HEK293T (cell line): ENCODE measurements around the gene AGAP3.

ENCODE experiments used
- CTCF ChIA-PET: fragments of 350-600 bp; formaldehyde crosslinking; extraction: SDS; loops from one replicate; lab custom pipeline; 2021; ENCODE audit warnings: antibody characterized with exemption, inconsistent platforms; lab: Yijun Ruan, JAX
- POLR2A ChIA-PET: fragments of 350-600 bp; formaldehyde crosslinking; extraction: SDS; loops from one replicate; lab custom pipeline; 2020; ENCODE audit warnings: antibody characterized with exemption, inconsistent platforms; lab: Yijun Ruan, JAX
- DNase-seq: peaks from one replicate; pipeline ENCODE4 v3.0.0; 2012; ENCODE audit warnings: mixed read lengths; ENCODE audit errors: extremely low spot score
- ARNT ChIP-seq: fragments of 450-650 bp; IDR thresholded peaks from 2 replicates; pipeline ENCODE4 v1.6.1; 2017; ENCODE audit warnings: mild to moderate bottlenecking
- BHLHE40 ChIP-seq: fragments of 450-650 bp; IDR thresholded peaks from 2 replicates; pipeline ENCODE4 v1.6.1; 2016; ENCODE audit warnings: mild to moderate bottlenecking, moderate library complexity, borderline replicate concordance
- CTBP1 ChIP-seq: fragments of 450-650 bp; IDR thresholded peaks from 2 replicates; pipeline ENCODE4 v1.6.1; 2016; ENCODE audit warnings: borderline replicate concordance
- ELF4 ChIP-seq: fragments of 450-650 bp; IDR thresholded peaks from 2 replicates; pipeline ENCODE4 v1.6.1; 2017; ENCODE audit warnings: antibody characterized with exemption
- FOXA1 ChIP-seq: fragments of 450-650 bp; IDR thresholded peaks from 2 replicates; pipeline ENCODE4 v1.6.1; 2016; ENCODE audit warnings: mild to moderate bottlenecking
- FOXK2 ChIP-seq: fragments of 450-650 bp; IDR thresholded peaks from 2 replicates; pipeline ENCODE4 v1.6.1; 2016; ENCODE audit warnings: mild to moderate bottlenecking
- FOXM1 ChIP-seq: fragments of 450-650 bp; IDR thresholded peaks from 2 replicates; pipeline ENCODE4 v1.6.1; 2017; ENCODE audit warnings: mild to moderate bottlenecking, borderline replicate concordance
- HDGF ChIP-seq: fragments of 450-650 bp; IDR thresholded peaks from 2 replicates; pipeline ENCODE4 v1.6.1; 2017; ENCODE audit warnings: antibody characterized with exemption, borderline replicate concordance
- L3MBTL2 ChIP-seq: fragments of 450-650 bp; conservative IDR thresholded peaks from 2 replicates; pipeline ENCODE4 v1.6.1; 2016; ENCODE audit warnings: mild to moderate bottlenecking
- LEF1 ChIP-seq: fragments of 450-650 bp; IDR thresholded peaks from 2 replicates; pipeline ENCODE4 v1.6.1; 2017; ENCODE audit warnings: mild to moderate bottlenecking, borderline replicate concordance
- NFRKB ChIP-seq: fragments of 450-650 bp; IDR thresholded peaks from 2 replicates; pipeline ENCODE4 v1.6.1; 2016; ENCODE audit warnings: mild to moderate bottlenecking, moderate library complexity
- SP1 ChIP-seq: fragments of 450-650 bp; IDR thresholded peaks from 2 replicates; pipeline ENCODE4 v1.6.1; 2017
- SUZ12 ChIP-seq: fragments of 450-650 bp; IDR thresholded peaks from 2 replicates; pipeline ENCODE4 v1.6.1; 2016; ENCODE audit warnings: mild to moderate bottlenecking
- TARDBP ChIP-seq: fragments of 450-650 bp; IDR thresholded peaks from 2 replicates; pipeline ENCODE4 v1.6.1; 2016
- ZNF384 ChIP-seq: fragments of 450-650 bp; IDR thresholded peaks from 2 replicates; pipeline ENCODE4 v1.6.1; 2016
- TF ChIP-seq, protein P1 (sequence below): fragments of 450-650 bp; IDR thresholded peaks from 2 replicates; pipeline ENCODE4 v1.6.1; 2016

The AGAP3 gene

GRCh38 chr7:151078233-151079040 lies 7.8 kb upstream of the AGAP3 start:
- ChIA-PET POLR2A (interaction anchor here (0.6 to 4.7 kb wide), 4 partner anchors 11 to 50 kb away, joined by 3 to 38 read pairs (median 7); partner anchors contain the start of genes ABCB8, CDK5 and SLC4A2), CTCF (no interaction called here)
- no peak for DNase-seq
- TF ChIP-seq ARNT (no peak), LEF1 (no peak), SUZ12 (no peak), NFRKB (no peak), FOXA1 (no peak), ELF4 (no peak), ZNF384 (no peak), BHLHE40 (no peak), FOXK2 (no peak), CTBP1 (no peak), FOXM1 (no peak), L3MBTL2 (no peak)
- TF ChIP-seq, protein P1, sequence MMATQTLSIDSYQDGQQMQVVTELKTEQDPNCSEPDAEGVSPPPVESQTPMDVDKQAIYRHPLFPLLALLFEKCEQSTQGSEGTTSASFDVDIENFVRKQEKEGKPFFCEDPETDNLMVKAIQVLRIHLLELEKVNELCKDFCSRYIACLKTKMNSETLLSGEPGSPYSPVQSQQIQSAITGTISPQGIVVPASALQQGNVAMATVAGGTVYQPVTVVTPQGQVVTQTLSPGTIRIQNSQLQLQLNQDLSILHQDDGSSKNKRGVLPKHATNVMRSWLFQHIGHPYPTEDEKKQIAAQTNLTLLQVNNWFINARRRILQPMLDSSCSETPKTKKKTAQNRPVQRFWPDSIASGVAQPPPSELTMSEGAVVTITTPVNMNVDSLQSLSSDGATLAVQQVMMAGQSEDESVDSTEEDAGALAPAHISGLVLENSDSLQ: no peak

GRCh38 chr7:151079199-151079910 lies 6.9 kb upstream of the AGAP3 start:
- TF ChIP-seq FOXA1 (no peak), SP1 (no peak), NFRKB (no peak), FOXM1 (no peak)
- POLR2A ChIA-PET: interaction anchor here (1.1 to 4.7 kb wide), 4 partner anchors 11 to 173 kb away, joined by 3 to 38 read pairs (median 8); partner anchors contain the start of genes ABCB8, CDK5 and SLC4A2
- no peak for DNase-seq
- CTCF ChIA-PET: no interaction called here

DNA sequence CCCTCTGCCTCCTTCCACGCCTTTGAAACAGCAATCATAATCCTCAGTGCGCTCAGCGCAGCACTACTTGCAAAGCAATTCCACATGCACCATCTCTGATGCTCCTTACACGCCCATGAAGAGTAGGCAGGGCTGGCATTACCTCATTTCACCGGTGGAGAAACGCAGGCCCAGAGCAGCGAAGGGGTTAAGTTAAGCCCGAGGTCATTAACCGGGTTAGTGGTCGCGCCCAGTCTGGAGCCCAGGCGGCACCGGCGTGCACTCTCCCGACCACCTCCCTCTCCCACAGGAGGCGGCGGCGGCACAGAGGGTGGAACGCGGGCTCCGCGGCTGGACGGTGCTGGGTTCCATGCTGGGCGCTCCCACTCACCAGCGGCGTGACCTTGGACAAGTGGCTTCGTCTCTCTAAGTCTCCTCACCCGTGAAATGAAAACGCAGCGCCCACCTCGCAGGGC lies 6.2 kb upstream of the AGAP3 start:
- ChIA-PET CTCF (interaction anchor here (1.1 kb wide), 1 partner anchor 31 kb away, joined by 4 read pairs; no protein-coding TSS in a partner anchor), POLR2A (interaction anchor here (0.8 to 4.7 kb wide), 21 partner anchors 8 to 172 kb away, joined by 3 to 38 read pairs (median 4); partner anchors contain the start of genes ABCB8, ABCF2, CDK5 and CHPF2)
- no peak for DNase-seq
- TF ChIP-seq L3MBTL2 (no peak), SP1 (no peak), NFRKB (no peak), TARDBP (no peak), LEF1 (no peak), FOXM1 (no peak), CTBP1 (no peak), HDGF (no peak), ELF4 (no peak), ZNF384 (no peak), SUZ12 (no peak), ARNT (no peak), FOXK2 (no peak), FOXA1 (no peak), BHLHE40 (no peak)
- TF ChIP-seq, protein P1: no peak

DNA sequence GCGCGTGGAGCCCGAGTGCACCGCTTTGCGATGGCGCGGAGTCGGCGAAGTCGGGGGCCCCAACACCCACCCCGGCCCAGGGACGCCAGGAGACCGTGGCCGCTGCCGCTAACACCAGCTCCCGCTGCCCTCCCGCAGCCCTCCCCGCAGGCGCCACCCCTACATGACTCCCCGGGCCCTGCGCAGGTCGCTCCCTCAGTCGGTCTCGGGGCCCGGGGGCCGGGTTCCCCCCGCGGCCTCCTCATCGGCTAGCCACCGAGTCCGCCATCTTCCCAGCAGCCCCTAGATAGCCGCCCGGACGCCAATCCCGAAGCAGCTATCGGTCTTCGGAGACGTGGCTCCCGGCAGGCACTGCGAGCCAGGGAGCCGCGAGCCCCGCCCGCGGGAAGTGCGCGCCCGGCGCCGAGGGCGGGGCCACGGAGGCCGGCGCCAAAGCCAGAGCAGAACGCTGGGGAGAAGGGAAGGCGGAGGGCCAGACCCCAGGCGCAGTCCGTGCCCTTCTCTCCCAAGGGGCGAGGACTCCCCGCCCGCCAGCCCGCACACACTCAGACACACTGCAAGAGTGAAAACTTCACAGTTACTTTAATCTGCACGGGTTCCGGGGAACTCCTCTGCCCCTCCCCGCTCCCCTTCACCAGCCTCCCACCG lies 5.6 kb upstream of the AGAP3 start, which contains the start of gene FASTK:
Gene FASTK (minus strand): TSS at position 288 of the 648 bp plus-strand sequence. CDS start 43 bp downstream, at position 245.
- ChIA-PET POLR2A (interaction anchor here (0.6 to 2.6 kb wide), 22 partner anchors 9 to 172 kb away, joined by 3 to 17 read pairs (median 4); partner anchors contain the start of genes ABCB8, ABCF2, CDK5 and CHPF2), CTCF (interaction anchor here (1.1 kb wide), 1 partner anchor 30 kb away, joined by 4 read pairs; no protein-coding TSS in a partner anchor)
- no peak for TF ChIP-seq TARDBP
- TF ChIP-seq, protein P1: peak; percentile 38; the same call in 1 of the 2 replicates
- DNase-seq: peak; percentile 97

DNA sequence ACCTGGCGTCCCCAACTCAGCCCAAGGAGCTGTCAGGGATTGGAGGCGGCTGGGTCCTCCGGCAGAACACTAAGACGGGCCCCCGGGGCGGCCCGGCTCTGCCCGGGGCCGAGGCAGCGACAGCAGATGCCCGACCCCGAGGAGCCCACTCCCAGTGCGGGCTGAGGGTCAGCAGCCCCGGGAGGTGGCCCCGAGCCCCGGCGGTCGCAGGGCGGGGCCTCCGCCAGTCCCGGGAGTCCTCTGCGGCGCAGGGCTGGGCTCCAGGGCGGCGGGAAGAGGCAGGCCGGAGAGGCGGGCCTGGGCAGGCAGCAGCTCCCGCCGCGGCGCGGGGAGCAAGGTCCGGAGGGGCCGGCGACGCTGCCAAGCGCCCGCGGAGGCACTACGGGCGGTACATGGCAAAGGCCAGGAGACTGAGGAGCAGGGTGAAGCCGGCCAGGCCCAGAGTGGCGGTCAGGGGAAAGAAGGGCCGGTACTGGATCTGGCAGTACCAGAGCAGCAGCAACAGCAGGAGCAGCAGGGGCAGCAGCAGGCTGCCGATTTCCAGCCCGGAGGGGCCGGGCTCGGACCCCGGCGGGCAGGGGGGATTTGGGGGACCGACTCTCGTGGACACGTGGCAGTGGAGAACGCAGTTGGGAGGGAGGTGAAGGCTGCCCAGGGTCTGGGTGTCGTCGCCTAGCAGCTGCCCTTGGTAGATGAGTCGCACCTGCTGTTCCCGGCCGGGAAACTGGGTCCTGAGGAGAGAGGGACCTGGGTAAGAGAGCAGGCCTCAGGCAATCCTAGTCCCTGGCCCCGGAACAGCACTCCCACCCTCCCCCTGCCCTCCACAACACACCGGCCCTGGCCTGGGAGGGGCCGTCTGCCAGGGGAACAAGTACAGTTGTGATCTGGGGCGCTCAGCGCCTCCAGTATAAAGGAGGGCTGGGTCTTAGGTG lies 4.8 kb upstream of the AGAP3 start:
- POLR2A ChIA-PET: interaction anchor here (0.6 to 3.2 kb wide), 21 partner anchors 8 to 166 kb away, joined by 3 to 17 read pairs (median 4); partner anchors contain the start of genes ABCB8, ABCF2, CDK5 and CHPF2
- TF ChIP-seq FOXM1: no peak
- TF ChIP-seq FOXA1: no peak
- no peak for TF ChIP-seq SUZ12
- no peak for TF ChIP-seq BHLHE40
- no peak for DNase-seq
- CTCF ChIA-PET: interaction anchor here (1.1 kb wide), 1 partner anchor 29 kb away, joined by 4 read pairs; no protein-coding TSS in a partner anchor
